HG03520 (cell line): ENCODE measurements around the gene MDM4.
"Not testable (repeated sequence)": the region's sequence is repeated elsewhere in the genome, so short reads cannot be mapped to it uniquely, and the experiment has no call there.

Source experiments
- ATAC-seq: cut with Tn5 transposase; IDR thresholded peaks from one replicate; pipeline ENCODE4 v1.9.1; 2021; ENCODE audit warnings: mild to moderate bottlenecking, moderate library complexity; ENCODE audit not compliant: unreplicated experiment

MDM4 gene

GRCh38 chr1:204560002-204560401 is 43.8 kb downstream of the MDM4 start:
- not testable (repeated sequence) for ATAC-seq

- no peak for ATAC-seq
These were observed 44.5 kb downstream of the MDM4 start for GRCh38 chr1:204560590-204561150.

GRCh38 chr1:204562075-204562990 is 46.1 kb downstream of the MDM4 start:
- ATAC-seq = no peak

GRCh38 chr1:204563307-204563706 is 47.1 kb downstream of the MDM4 start:
- no peak for ATAC-seq

GRCh38 chr1:204563780-204564179 is 47.6 kb downstream of the MDM4 start:
- ATAC-seq = no peak

- peak; percentile 78 for ATAC-seq
These were observed 48.6 kb downstream of the MDM4 start for GRCh38 chr1:204564835-204565234.

- peak; percentile 38 for ATAC-seq
These were observed 49.7 kb downstream of the MDM4 start for GRCh38 chr1:204565617-204566582.

GRCh38 chr1:204566583-204566955 is 50.4 kb downstream of the MDM4 start:
- no peak for ATAC-seq

- no peak for ATAC-seq
These were observed 50.9 kb downstream of the MDM4 start for GRCh38 chr1:204567071-204567470.

GRCh38 chr1:204568576-204569315 is 52.5 kb downstream of the MDM4 start:
- ATAC-seq = no peak

- ATAC-seq = no peak
These were observed 53.3 kb downstream of the MDM4 start for GRCh38 chr1:204569478-204569877.

- not testable (repeated sequence) for ATAC-seq
These were observed 53.8 kb downstream of the MDM4 start for GRCh38 chr1:204570021-204570420.

GRCh38 chr1:204571128-204571527 is 54.9 kb downstream of the MDM4 start:
- no peak for ATAC-seq

- ATAC-seq = no peak
These were observed 55.4 kb downstream of the MDM4 start for GRCh38 chr1:204571631-204572030.

GRCh38 chr1:204572923-204573922 is 57.0 kb downstream of the MDM4 start:
- no peak for ATAC-seq

GRCh38 chr1:204574016-204574864 is 58.0 kb downstream of the MDM4 start:
- no peak for ATAC-seq

GRCh38 chr1:204574865-204575163 is 58.6 kb downstream of the MDM4 start:
- no peak for ATAC-seq
